ENCODE measurements around the gene ZBTB21.
"Not testable (repeated sequence)": the region's sequence is repeated elsewhere in the genome, so short reads cannot be mapped to it uniquely, and the experiment has no call there.

Gene ZBTB21

GRCh38 chr21:42016364-42016985 is 6.3 kb upstream of the ZBTB21 start:
- no peak for DNase-seq

- no peak for DNase-seq
Measured at GRCh38 chr21:42013931-42014330, 3.8 kb upstream of the ZBTB21 start.

- DNase-seq, result no peak
Measured at GRCh38 chr21:42013376-42013775, 3.2 kb upstream of the ZBTB21 start.

- DNase-seq, result no peak
Measured at GRCh38 chr21:42012763-42013329, 2.7 kb upstream of the ZBTB21 start.

GRCh38 chr21:42012344-42012743 is 2.2 kb upstream of the ZBTB21 start:
- DNase-seq, result no peak

GRCh38 chr21:42010507-42011495 is 641 bp upstream of the ZBTB21 start:
- peak; percentile 30 to 34 for DNase-seq

- DNase-seq, result peak; percentile 45 to 71
Measured at GRCh38 chr21:42009018-42009830, 936 bp downstream of the ZBTB21 start.

- no peak for DNase-seq
Measured at GRCh38 chr21:42007356-42007940, 2.7 kb downstream of the ZBTB21 start.

- DNase-seq, result no peak
Measured at GRCh38 chr21:42006765-42007164, 3.4 kb downstream of the ZBTB21 start.

- no peak for DNase-seq
Measured at GRCh38 chr21:42004406-42005199, 5.6 kb downstream of the ZBTB21 start.

- peak; percentile 23 to 46 for DNase-seq
Measured at GRCh38 chr21:42003051-42003461, 7.1 kb downstream of the ZBTB21 start.

GRCh38 chr21:42002421-42002958 is 7.7 kb downstream of the ZBTB21 start:
- peak; percentile 74 to 80 for DNase-seq

- DNase-seq, result no peak
Measured at GRCh38 chr21:42001781-42002180, 8.4 kb downstream of the ZBTB21 start.

- DNase-seq, result no peak
Measured at GRCh38 chr21:42000908-42001307, 9.3 kb downstream of the ZBTB21 start.

- no peak for DNase-seq
Measured at GRCh38 chr21:41997657-41998056, 12.5 kb downstream of the ZBTB21 start.

GRCh38 chr21:41995577-41995976 is 14.6 kb downstream of the ZBTB21 start:
- no peak for DNase-seq

GRCh38 chr21:41994613-41995012 is 15.5 kb downstream of the ZBTB21 start:
- DNase-seq, result not testable (repeated sequence)

- DNase-seq, result no peak
Measured at GRCh38 chr21:41993744-41994143, 16.4 kb downstream of the ZBTB21 start.

- no peak for DNase-seq
Measured at GRCh38 chr21:41992576-41992975, 17.6 kb downstream of the ZBTB21 start.

- DNase-seq, result no peak
Measured at GRCh38 chr21:41991659-41992058, 18.5 kb downstream of the ZBTB21 start.

GRCh38 chr21:41989698-41990097 is 20.5 kb downstream of the ZBTB21 start:
- no peak for DNase-seq
